ENCODE measurements around the gene NFATC3. TPM values are rescaled to one million over a fixed set of nuclear protein-coding genes. Genes with fewer than 3 reads are reported as not detected.

NFATC3 gene
- total RNA-seq, 1 experiment from 2014 or later = 43.9 TPM

DNA sequence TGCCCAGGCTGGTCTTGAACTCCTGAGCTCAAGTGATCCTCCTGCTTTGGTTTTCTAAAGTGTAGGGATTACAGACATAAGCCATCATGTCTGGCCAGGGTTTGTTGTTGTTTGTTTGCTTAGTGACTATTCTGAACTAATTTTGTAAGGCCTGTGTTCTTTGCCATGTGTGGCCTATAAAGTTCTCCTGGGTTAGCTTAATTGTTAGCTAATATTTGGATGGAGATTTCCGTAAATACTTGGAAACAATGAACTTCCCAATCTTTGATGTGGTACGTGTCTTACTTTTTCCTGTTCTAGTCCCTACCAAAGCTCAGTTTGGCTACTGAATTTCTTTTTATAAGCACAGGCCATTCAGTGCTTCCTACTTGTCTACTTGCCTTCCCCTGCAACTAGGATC is 37.2 kb upstream of the NFATC3 start:
- H3K36me3 ChIP-seq (ENCODE audit: control insufficient read depth, insufficient read depth, low read length) = no peaks in the 10 kb centered on the region; the same call in 1 of the 2 replicates
- no peaks in the 10 kb centered on the region for H3K27me3 ChIP-seq (replicated peaks; ENCODE audit: control insufficient read depth, insufficient read depth, low read length)
- ChIA-PET CTCF (interaction anchor here (0.6 to 0.7 kb wide), 2 partner anchors 211 to 242 kb away, joined by 4 to 5 read pairs; partner anchors contain the start of gene RANBP10), POLR2A (no interaction called here)
- Mint-ChIP-seq H3K9me3 (ENCODE audit: unreplicated experiment) (no peaks in the 10 kb centered on the region), H3K36me3 (ENCODE audit: insufficient read depth, unreplicated experiment) (peaks cover 22% of the 10 kb centered on the region), H3K27ac (ENCODE audit: unreplicated experiment) (no peak overlapping the region), H3K4me3 (ENCODE audit: unreplicated experiment) (no peak overlapping the region), H3K4me1 (ENCODE audit: low read depth, unreplicated experiment) (no peaks in the 10 kb centered on the region), H3K27me3 (ENCODE audit: insufficient read depth, unreplicated experiment) (no peaks in the 10 kb centered on the region)
- intact Hi-C loops (cut with micrococcal nuclease; ENCODE audit: unreplicated experiment) = no loop called here
- H3K4me3 ChIP-seq (ENCODE audit: low read depth, low read length) = no peak overlapping the region
- BruUV-seq (replicated peaks) = no TSS peak
- no peaks in the 10 kb centered on the region for H3K4me1 ChIP-seq
- TF ChIP-seq, protein P1, sequence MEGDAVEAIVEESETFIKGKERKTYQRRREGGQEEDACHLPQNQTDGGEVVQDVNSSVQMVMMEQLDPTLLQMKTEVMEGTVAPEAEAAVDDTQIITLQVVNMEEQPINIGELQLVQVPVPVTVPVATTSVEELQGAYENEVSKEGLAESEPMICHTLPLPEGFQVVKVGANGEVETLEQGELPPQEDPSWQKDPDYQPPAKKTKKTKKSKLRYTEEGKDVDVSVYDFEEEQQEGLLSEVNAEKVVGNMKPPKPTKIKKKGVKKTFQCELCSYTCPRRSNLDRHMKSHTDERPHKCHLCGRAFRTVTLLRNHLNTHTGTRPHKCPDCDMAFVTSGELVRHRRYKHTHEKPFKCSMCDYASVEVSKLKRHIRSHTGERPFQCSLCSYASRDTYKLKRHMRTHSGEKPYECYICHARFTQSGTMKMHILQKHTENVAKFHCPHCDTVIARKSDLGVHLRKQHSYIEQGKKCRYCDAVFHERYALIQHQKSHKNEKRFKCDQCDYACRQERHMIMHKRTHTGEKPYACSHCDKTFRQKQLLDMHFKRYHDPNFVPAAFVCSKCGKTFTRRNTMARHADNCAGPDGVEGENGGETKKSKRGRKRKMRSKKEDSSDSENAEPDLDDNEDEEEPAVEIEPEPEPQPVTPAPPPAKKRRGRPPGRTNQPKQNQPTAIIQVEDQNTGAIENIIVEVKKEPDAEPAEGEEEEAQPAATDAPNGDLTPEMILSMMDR (IDR thresholded peaks at IDR 0.05; ENCODE audit: insufficient read depth in 1 of 2, low read depth in 1 of 2, low read length in 1 of 2, severe bottlenecking in 1 of 2, unreplicated experiment in 1 of 2) = no peak
- no peak for DNase-seq
- H3K9me3 ChIP-seq = no peaks in the 10 kb centered on the region

DNA sequence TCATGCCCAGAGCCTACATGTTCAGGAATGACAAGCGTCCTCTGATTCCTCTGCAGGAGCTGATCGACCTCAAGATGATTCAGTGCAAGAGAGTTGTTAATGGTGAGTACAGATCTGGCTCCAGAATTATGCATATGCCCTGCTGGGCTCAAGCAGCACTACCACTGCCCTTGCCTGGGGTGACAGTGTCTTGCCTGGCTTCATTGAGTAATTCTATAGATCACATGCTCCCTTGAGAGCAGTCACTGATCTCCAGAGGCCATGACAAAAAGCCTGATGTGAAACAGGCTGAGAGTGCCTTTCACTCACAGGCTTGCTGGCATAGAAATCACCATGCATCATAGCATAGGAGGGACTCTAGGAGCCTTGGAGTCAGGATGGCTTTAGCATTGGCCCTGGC is 35.7 kb upstream of the NFATC3 start:
- peaks cover 30% of the 10 kb centered on the region for H3K36me3 Mint-ChIP-seq (ENCODE audit: insufficient read depth, unreplicated experiment)
- Histone ChIP-seq H3K9me3 (no peaks in the 10 kb centered on the region), H3K27me3 (replicated peaks; ENCODE audit: control insufficient read depth, insufficient read depth, low read length) (no peaks in the 10 kb centered on the region), H3K4me1 (no peaks in the 10 kb centered on the region), H3K4me3 (ENCODE audit: low read depth, low read length) (no peak overlapping the region), H3K36me3 (ENCODE audit: control insufficient read depth, insufficient read depth, low read length) (peaks cover 4% of the 10 kb centered on the region; the same call in 1 of the 2 replicates)
- TF ChIP-seq, protein P1 (IDR thresholded peaks at IDR 0.05; ENCODE audit: insufficient read depth in 1 of 2, low read depth in 1 of 2, low read length in 1 of 2, severe bottlenecking in 1 of 2, unreplicated experiment in 1 of 2) = no peak
- intact Hi-C loops (cut with micrococcal nuclease; ENCODE audit: unreplicated experiment) = no loop called here
- no peak overlapping the region for H3K4me3 Mint-ChIP-seq (ENCODE audit: unreplicated experiment)
- ChIA-PET POLR2A (no interaction called here), CTCF (no interaction called here)
- BruUV-seq (replicated peaks) = no TSS peak
- DNase-seq = no peak
- H3K27me3 Mint-ChIP-seq (ENCODE audit: insufficient read depth, unreplicated experiment) = no peaks in the 10 kb centered on the region
- no peaks in the 10 kb centered on the region for H3K4me1 Mint-ChIP-seq (ENCODE audit: low read depth, unreplicated experiment)
- no peaks in the 10 kb centered on the region for H3K9me3 Mint-ChIP-seq (ENCODE audit: unreplicated experiment)
- no peak overlapping the region for H3K27ac Mint-ChIP-seq (ENCODE audit: unreplicated experiment)

DNA sequence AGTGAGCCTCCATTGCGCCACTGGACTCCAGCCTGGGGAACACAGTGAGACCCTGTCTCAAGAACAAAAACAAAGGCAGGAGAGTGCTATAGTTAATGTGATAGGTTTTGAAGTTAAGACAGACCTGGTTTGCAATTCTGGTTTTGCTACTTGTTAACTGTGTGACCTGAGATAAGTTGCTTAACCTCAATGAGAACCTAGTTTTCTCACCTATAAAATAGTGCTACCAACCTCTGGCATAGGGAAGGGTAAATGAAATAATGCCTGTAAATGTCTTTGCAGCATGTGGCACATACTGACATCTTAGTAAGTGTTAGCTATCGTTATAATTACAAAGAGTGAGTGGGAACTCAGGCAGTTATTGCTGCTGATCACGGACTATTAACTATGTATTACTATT is 29.8 kb upstream of the NFATC3 start:
- Mint-ChIP-seq H3K36me3 (ENCODE audit: insufficient read depth, unreplicated experiment) (peaks cover 44% of the 10 kb centered on the region), H3K27me3 (ENCODE audit: insufficient read depth, unreplicated experiment) (no peaks in the 10 kb centered on the region), H3K27ac (ENCODE audit: unreplicated experiment) (no peak overlapping the region), H3K4me3 (ENCODE audit: unreplicated experiment) (no peak overlapping the region), H3K9me3 (ENCODE audit: unreplicated experiment) (no peaks in the 10 kb centered on the region), H3K4me1 (ENCODE audit: low read depth, unreplicated experiment) (no peaks in the 10 kb centered on the region)
- BruUV-seq (replicated peaks) = no TSS peak
- POLR2A ChIA-PET = no interaction called here
- CTCF ChIA-PET = no interaction called here
- Histone ChIP-seq H3K4me3 (ENCODE audit: low read depth, low read length) (no peak overlapping the region), H3K9me3 (no peaks in the 10 kb centered on the region), H3K4me1 (no peaks in the 10 kb centered on the region), H3K27me3 (replicated peaks; ENCODE audit: control insufficient read depth, insufficient read depth, low read length) (no peaks in the 10 kb centered on the region), H3K36me3 (ENCODE audit: control insufficient read depth, insufficient read depth, low read length) (peaks cover 6% of the 10 kb centered on the region)
- intact Hi-C loops (cut with micrococcal nuclease; ENCODE audit: unreplicated experiment) = no loop called here
- TF ChIP-seq, protein P1 (IDR thresholded peaks at IDR 0.05; ENCODE audit: insufficient read depth in 1 of 2, low read depth in 1 of 2, low read length in 1 of 2, severe bottlenecking in 1 of 2, unreplicated experiment in 1 of 2) = no peak
- DNase-seq = no peak
